GM21619 (cell line): ENCODE results near the gene DPH6.
A peak's percentile ranks its signal among the peaks of the same experiment; 100 is the strongest.

Experiments
- ATAC-seq: cut with Tn5 transposase; IDR thresholded peaks from one replicate; pipeline ENCODE4 v1.9.1; 2021; ENCODE audit not compliant: unreplicated experiment

The DPH6 gene

GRCh38 chr15:35545316-35545823 is 595 bp downstream of the DPH6 start:
- ATAC-seq: peak; percentile 18

- no peak for ATAC-seq
Measured at GRCh38 chr15:35540885-35541284, 5.1 kb downstream of the DPH6 start.

GRCh38 chr15:35540021-35540420 is 5.9 kb downstream of the DPH6 start:
- no peak for ATAC-seq

- ATAC-seq: no peak
Measured at GRCh38 chr15:35535365-35535916, 10.5 kb downstream of the DPH6 start.

- no peak for ATAC-seq
Measured at GRCh38 chr15:35533130-35534110, 12.5 kb downstream of the DPH6 start.

GRCh38 chr15:35530698-35531097 is 15.3 kb downstream of the DPH6 start:
- no peak for ATAC-seq

GRCh38 chr15:35529784-35530183 is 16.2 kb downstream of the DPH6 start:
- no peak for ATAC-seq

GRCh38 chr15:35522061-35522460 is 23.9 kb downstream of the DPH6 start:
- ATAC-seq: no peak

- ATAC-seq: peak; percentile 74
Measured at GRCh38 chr15:35519541-35520149, 26.3 kb downstream of the DPH6 start.

GRCh38 chr15:35519052-35519451 is 26.9 kb downstream of the DPH6 start:
- no peak for ATAC-seq

GRCh38 chr15:35514759-35515158 is 31.2 kb downstream of the DPH6 start:
- ATAC-seq: no peak

GRCh38 chr15:35507932-35508638 is 37.9 kb downstream of the DPH6 start:
- no peak for ATAC-seq

- no peak for ATAC-seq
Measured at GRCh38 chr15:35506272-35506870, 39.6 kb downstream of the DPH6 start.

GRCh38 chr15:35505809-35506208 is 40.2 kb downstream of the DPH6 start:
- no peak for ATAC-seq

- no peak for ATAC-seq
Measured at GRCh38 chr15:35505141-35505540, 40.8 kb downstream of the DPH6 start.

GRCh38 chr15:35499723-35500122 is 46.2 kb downstream of the DPH6 start:
- no peak for ATAC-seq

GRCh38 chr15:35496585-35496984 is 49.4 kb downstream of the DPH6 start:
- ATAC-seq: peak; percentile 99

GRCh38 chr15:35495080-35495479 is 50.9 kb downstream of the DPH6 start:
- ATAC-seq: no peak

GRCh38 chr15:35491999-35492398 is 54.0 kb downstream of the DPH6 start:
- no peak for ATAC-seq

GRCh38 chr15:35491173-35491572 is 54.8 kb downstream of the DPH6 start:
- ATAC-seq: no peak

- ATAC-seq: no peak
Measured at GRCh38 chr15:35490511-35490910, 55.5 kb downstream of the DPH6 start.
